Loucy (cell line): ENCODE measurements around the gene NCOA1.

ENCODE experiments used
- H2AFZ ChIP-seq: fragments of 200-600 bp; sonication (generic); 2 replicates; pipeline ENCODE4 v1.6.0; 2016; ENCODE audit warnings: antibody characterized with exemption, mild to moderate bottlenecking, low read length, moderate library complexity
- H3F3A ChIP-seq: fragments of 200-600 bp; 2 replicates; pipeline ENCODE4 v1.6.0; 2016; ENCODE audit warnings: antibody characterized with exemption, low read depth, mild to moderate bottlenecking
- H3K27me3 ChIP-seq: fragments of 200-600 bp; sonication (generic); 2 replicates; pipeline ENCODE4 v1.6.1; 2014; ENCODE audit warnings: low read length, mild to moderate bottlenecking; ENCODE audit not compliant: insufficient read depth, poor library complexity, severe bottlenecking
- H3K36me3 ChIP-seq: fragments of 200-600 bp; sonication (generic); 2 replicates; pipeline ENCODE4 v1.6.1; 2016; ENCODE audit warnings: low read length; ENCODE audit not compliant: insufficient read depth
- H3K4me1 ChIP-seq: fragments of 200-600 bp; sonication (generic); 2 replicates; pipeline ENCODE4 v1.5.1; 2014; ENCODE audit warnings: low read length, mild to moderate bottlenecking; ENCODE audit not compliant: insufficient read depth, poor library complexity, severe bottlenecking
- H3K4me2 ChIP-seq: fragments of 200-600 bp; sonication (generic); 2 replicates; pipeline ENCODE4 v1.6.0; 2014; ENCODE audit warnings: antibody characterized with exemption, low read length, low read depth, mild to moderate bottlenecking; ENCODE audit not compliant: poor library complexity, severe bottlenecking
- H3K4me3 ChIP-seq: fragments of 200-600 bp; sonication (generic); 2 replicates; pipeline ENCODE4 v1.5.1; 2014; ENCODE audit warnings: low read length, mild to moderate bottlenecking, mixed read lengths; ENCODE audit not compliant: poor library complexity, severe bottlenecking
- H3K79me2 ChIP-seq: fragments of 200-600 bp; sonication (generic); 2 replicates; pipeline ENCODE4 v1.6.1; 2014; ENCODE audit warnings: low read length; ENCODE audit not compliant: insufficient read depth
- H3K9ac ChIP-seq: fragments of 200-600 bp; sonication (generic); 2 replicates; pipeline ENCODE4 v1.6.0; 2014; ENCODE audit warnings: mild to moderate bottlenecking, low read depth, low read length, moderate library complexity; ENCODE audit not compliant: poor library complexity, severe bottlenecking
- H3K9me2 ChIP-seq: fragments of 200-600 bp; sonication (generic); replicated peaks from 2 replicates; pipeline ENCODE4 v1.6.1; 2016; ENCODE audit warnings: low read depth, low read length, mixed read lengths
- H3K9me3 ChIP-seq: fragments of 200-600 bp; sonication (generic); 2 replicates; pipeline ENCODE4 v1.6.1; 2014; ENCODE audit warnings: mild to moderate bottlenecking, antibody characterized with exemption, low read length, low read depth; ENCODE audit not compliant: insufficient read depth
- H4K20me1 ChIP-seq: fragments of 200-600 bp; sonication (generic); 2 replicates; pipeline ENCODE4 v1.6.0; 2014; ENCODE audit warnings: antibody characterized with exemption, low read length, mild to moderate bottlenecking; ENCODE audit not compliant: insufficient read depth, poor library complexity, severe bottlenecking
- CTCF ChIP-seq: fragments of 200-600 bp; sonication (generic); conservative IDR thresholded peaks from 2 replicates; pipeline ENCODE4 v1.5.1; 2014; ENCODE audit warnings: mild to moderate bottlenecking, antibody characterized with exemption, low read length
- EZH2phosphoT487 ChIP-seq: fragments of 200-600 bp; IDR thresholded peaks from 2 replicates; pipeline ENCODE4 v1.6.1; 2018; ENCODE audit warnings: antibody characterized with exemption, mild to moderate bottlenecking, moderate library complexity, borderline replicate concordance

Gene NCOA1

GRCh38 chr2:24588294-24588693 lies 97.2 kb downstream of the NCOA1 start:
- no peaks in the 10 kb centered on the region for H3K79me2 ChIP-seq
- H3K9me2 ChIP-seq, result no peaks in the 10 kb centered on the region
- H3K9ac ChIP-seq, result no peak overlapping the region
- H2AFZ ChIP-seq, result no peak overlapping the region
- no peak overlapping the region for H3K4me3 ChIP-seq
- TF ChIP-seq CTCF (no peak), EZH2phosphoT487 (no peak)
- no peaks in the 10 kb centered on the region for H3K9me3 ChIP-seq
- H3K36me3 ChIP-seq, result peaks cover 11% of the 10 kb centered on the region; the same call in 1 of the 2 replicates
- no peaks in the 10 kb centered on the region for H4K20me1 ChIP-seq
- no peaks in the 10 kb centered on the region for H3F3A ChIP-seq
- no peaks in the 10 kb centered on the region for H3K4me1 ChIP-seq
- no peaks in the 10 kb centered on the region for H3K27me3 ChIP-seq
- H3K4me2 ChIP-seq, result no peak overlapping the region

- peaks cover 9% of the 10 kb centered on the region; the same call in 1 of the 2 replicates for H3K36me3 ChIP-seq
- H3K4me1 ChIP-seq, result no peaks in the 10 kb centered on the region
- H3K9ac ChIP-seq, result no peak overlapping the region
- no peaks in the 10 kb centered on the region for H3K9me3 ChIP-seq
- no peaks in the 10 kb centered on the region for H3K79me2 ChIP-seq
- H3K27me3 ChIP-seq, result no peaks in the 10 kb centered on the region
- no peaks in the 10 kb centered on the region for H3F3A ChIP-seq
- TF ChIP-seq EZH2phosphoT487 (no peak), CTCF (no peak)
- no peak overlapping the region for H2AFZ ChIP-seq
- no peaks in the 10 kb centered on the region for H4K20me1 ChIP-seq
- H3K9me2 ChIP-seq, result no peaks in the 10 kb centered on the region
- no peak overlapping the region for H3K4me2 ChIP-seq
- no peak overlapping the region for H3K4me3 ChIP-seq
Measured at GRCh38 chr2:24592441-24593100, 101.5 kb downstream of the NCOA1 start.

- no peaks in the 10 kb centered on the region for H3K9me2 ChIP-seq
- no peaks in the 10 kb centered on the region for H3K79me2 ChIP-seq
- H4K20me1 ChIP-seq, result no peaks in the 10 kb centered on the region
- TF ChIP-seq CTCF, result no peak
- no peak for TF ChIP-seq EZH2phosphoT487
- H3K9ac ChIP-seq, result no peak overlapping the region
- H3K27me3 ChIP-seq, result no peaks in the 10 kb centered on the region
- no peak overlapping the region for H2AFZ ChIP-seq
- no peaks in the 10 kb centered on the region for H3F3A ChIP-seq
- H3K4me3 ChIP-seq, result no peak overlapping the region
- peaks cover under 1% of the 10 kb centered on the region; the same call in 1 of the 2 replicates for H3K36me3 ChIP-seq
- no peak overlapping the region for H3K4me2 ChIP-seq
- no peaks in the 10 kb centered on the region for H3K4me1 ChIP-seq
- no peaks in the 10 kb centered on the region for H3K9me3 ChIP-seq
Measured at GRCh38 chr2:24594283-24594682, 103.2 kb downstream of the NCOA1 start.
